Stimulated activated CD4-positive, alpha-beta T cell treated with anti-CD3 and anti-CD28 coated beads, Interleukin-1b, Interleukin-23, amount 100 ng/mL, for 48 hours (primary cell): ENCODE results near the gene FRMD4A.
A peak's percentile ranks its signal among the peaks of the same experiment; 100 is the strongest.
"Not testable (repeated sequence)": the region's sequence is repeated elsewhere in the genome, so short reads cannot be mapped to it uniquely, and the experiment has no call there.

Experiments used
- DNase-seq: peaks from one replicate; pipeline ENCODE4 v3.0.0-alpha.2; 2020

Gene FRMD4A

DNA sequence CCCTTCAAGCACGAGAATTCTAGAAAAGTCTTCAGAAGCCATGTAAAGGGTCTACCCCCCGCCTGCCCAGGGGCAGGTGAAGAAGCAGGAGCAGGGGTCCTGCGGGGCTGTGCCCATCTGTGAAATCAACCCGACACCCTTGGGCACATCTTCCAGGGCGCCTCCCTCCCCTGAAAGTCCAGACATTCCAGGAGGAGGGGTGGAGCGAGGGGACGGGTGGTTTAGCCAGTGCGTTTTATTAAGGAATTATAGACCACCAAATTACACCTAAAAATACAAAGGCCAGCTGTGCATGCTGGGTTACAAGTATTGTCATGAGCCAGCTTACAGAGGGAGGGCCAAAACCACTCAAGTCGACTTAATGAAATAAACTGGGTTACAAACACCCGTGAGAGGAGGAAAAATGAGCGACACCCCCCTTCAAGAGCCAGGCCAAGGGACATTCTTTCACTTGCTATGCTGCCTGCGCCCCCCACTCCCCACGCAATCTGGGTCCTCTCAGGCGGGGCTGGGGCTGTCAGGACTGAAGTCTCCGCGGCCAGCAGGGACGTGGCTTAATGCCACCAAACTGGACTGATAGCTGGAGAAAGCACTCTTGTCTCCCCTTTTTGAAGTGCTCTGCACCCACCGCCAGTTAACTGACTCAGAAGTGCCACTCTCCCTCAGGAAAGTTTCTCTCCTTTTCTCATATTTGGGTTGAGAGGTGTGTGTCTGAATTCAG, 360.3 kb downstream of the FRMD4A start:
- no peak for DNase-seq

DNA sequence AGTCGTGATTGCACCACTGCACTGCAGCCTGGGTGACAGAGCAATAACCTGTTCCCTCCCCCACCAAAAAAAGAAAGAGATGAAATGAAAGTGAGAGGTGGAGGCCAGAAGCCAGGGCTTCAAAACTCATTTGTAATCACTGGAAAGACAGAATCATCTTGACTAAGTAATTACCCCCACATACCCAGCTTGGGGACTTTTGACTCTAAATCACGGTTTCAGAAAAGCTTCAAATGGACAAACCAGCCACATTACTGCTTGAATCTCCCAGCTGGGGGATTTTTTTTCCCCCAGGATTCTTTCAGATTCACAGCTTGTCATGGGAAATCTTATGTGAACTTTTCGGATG, 361.0 kb downstream of the FRMD4A start:
- DNase-seq = peak; percentile 51

DNA sequence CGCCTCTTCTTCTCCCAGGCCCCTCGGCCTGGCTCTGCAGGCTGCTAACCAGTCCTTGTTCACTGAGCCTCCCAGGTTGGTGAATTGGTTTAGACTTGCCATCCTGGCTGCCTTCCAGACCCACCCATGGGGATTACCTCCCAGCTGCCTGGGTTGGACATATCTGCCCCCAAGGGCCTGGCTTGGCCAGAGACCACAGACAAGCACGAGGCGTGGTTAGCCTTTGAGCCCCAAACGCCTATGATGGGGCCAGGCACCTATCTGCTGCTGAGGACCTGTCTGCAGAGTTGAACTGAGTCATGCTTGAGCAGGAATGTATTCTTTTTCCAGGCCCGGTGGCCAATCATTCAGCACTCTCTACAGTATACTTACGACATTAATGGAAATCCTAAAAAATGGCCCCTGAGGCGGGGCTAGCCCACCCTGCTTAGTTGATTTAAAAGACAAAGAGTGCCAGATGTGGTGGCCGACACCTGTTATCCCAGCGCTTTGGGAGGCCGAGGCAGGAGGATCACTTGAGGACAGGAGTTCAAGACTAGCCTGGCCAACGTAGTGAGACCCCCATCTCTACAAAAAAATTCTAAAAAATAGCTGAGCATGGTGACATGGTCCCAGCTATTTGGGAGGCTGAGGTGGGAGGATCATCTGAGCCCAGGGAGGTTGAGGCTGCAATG, 361.5 kb downstream of the FRMD4A start:
- no peak for DNase-seq

DNA sequence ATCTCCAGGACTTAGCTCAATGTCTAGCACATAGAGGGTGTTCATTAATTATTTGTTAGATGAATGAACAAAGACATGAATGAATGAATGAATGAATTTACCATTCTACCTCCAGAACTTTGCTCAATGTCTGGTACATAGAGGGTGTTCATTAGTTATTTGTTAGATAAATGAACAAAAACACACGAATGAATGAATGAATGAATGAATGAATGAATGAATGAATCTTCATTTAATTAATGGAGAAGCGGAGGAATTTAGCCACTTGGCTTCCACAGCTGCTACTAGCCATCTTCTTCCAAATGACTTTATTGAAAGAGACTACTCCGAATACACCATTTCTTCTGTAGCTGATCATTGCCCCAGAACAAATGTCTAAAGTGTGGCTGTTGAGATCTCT, 368.9 kb downstream of the FRMD4A start:
- DNase-seq = no peak

DNA sequence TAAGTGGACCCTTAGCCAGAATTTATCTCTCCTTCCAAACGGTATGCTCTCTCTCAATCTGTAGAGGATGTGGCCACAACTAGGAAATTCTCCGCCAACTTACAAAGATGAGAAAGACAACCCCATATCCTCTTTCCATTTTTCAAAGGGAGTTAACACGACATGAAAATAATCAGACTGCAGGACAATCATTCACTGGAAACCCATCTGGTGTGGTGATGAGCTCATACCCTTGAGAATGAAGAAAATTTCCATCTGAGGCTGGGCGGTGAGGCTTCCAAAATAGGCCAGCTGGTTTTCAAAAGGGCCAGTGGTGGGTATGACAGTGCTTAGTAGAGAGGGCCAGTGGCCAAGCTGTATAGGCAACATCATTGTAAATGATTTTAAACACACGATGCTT, 369.6 kb downstream of the FRMD4A start:
- no peak for DNase-seq

DNA sequence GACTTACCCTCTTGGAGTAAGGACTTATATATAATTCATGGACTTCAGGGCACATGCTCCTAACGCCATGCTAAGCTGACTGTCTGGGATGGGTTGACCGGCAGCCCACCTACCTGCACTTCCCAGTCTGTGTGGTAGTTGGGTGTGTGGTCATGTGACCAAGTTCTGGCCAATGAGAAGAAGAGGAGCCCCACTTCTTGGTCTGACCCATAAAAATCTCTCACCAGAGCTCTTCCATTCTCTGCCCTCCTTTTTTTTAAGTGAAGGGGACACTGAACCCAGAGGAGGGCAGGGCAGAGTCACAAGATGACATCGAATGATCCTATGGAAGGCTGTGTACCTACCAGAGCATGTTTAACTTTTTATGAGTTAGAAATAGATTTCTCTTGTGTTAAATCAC, 370.1 kb downstream of the FRMD4A start:
- no peak for DNase-seq

DNA sequence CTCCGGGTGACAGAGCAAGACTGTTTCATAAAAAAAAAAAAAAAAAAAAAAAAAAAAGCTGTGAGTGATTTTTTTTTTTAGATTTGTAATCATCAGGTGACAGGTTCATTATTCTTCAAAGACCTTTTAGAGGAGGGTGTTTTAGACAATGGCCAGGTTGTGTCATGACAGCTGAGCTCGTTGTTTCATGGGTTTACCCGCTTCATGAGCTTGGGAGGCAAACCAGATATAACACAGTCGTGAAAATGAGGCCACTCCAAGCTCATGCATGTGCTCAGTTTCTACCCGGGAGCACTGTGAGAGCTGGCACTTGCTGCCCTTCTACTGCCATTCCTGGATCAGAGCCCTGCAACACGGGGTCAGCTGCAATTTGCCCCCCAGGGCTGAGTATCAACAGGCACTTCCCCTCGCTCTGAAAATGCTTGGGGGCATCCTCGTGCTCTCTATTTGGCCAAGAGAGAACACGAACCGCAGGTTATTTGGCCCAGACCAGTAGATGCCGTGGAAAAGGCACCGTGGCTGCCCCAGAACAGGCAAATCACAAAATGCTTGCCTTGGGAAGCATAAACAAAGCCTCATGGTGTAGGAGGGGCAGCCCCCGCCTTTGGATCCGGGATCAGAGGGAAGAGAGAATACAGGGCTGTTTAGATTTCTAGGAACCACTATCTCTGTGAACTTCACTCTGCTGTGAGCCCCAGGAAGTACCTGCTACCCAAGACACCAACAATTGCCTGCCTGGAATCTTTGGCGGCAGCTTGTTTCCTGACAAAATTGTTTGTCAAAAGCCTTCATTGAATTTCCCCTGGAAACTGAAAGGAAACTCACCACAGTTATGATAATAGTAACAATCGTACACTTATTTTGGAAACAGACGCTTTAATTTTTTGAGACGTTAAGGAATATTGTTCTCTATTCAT, 371.0 kb downstream of the FRMD4A start:
- DNase-seq = no peak

DNA sequence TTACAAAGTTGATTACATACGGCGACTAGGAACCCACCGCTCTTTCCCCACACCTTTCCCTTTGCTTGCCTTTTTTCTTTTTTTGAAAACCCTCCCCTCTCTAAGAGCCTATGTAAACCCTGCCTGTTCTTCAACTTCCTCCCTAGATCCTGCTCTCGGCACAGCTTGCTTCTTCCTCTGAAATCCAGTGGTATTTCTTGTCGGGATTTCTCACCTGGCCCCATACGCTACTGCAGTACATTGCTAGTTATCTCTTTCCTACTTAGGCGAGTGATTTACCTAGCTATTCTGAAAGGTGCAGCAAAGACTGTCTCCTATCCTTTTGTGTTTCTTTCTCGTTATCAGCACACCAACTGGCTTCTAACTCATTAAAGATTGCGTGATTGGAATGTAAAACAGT, 372.9 kb downstream of the FRMD4A start:
- no peak for DNase-seq

DNA sequence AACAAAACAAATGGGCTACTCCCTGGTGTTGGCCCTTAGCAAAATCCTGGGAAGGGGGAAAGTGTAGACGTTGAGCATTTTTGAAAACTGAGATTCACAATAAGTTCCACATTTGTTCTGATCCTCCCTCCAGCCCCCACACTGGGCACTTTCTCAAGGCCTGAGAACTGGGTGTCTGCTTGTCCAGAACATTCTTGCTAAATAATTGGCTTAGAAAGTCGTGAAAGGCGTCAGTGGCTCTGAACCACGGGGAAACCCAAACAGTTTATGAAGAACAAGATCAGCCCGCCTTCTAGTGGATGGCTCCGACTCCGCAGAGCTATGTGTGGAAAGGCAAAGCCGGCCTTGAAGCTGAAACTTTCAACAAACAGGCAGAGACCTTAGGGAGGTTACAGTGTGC, 373.9 kb downstream of the FRMD4A start:
- DNase-seq = no peak

DNA sequence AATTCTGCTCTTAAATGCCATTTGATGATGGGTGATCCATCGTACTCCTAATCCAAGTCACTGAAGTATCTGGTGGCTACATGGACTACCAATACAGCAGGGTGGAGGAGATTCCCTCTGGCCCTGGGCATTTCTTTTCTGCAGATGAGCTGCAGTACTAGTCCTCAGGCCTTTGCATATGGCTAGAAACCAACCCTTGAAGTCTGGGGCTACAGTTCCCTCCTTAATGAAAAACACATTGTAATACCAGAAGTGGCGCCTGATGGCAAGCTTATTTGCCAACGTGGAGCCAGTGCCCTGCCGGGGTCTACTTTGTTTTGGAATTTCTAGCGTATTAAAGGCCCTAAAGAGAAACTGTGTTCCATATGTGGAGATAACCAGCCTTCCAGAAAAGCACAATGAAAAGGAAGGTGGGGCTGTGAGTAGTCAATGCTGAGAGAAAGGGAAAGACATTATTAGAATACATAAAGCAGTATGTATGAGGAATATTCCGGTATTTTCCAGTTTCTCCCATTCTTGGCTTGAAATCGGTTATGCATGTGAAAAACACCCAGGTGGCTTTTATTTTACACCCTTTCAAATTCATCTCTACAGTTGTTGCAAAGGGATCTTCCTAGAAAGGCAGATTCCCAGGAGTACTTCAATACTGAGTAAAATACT, 375.2 kb downstream of the FRMD4A start:
- no peak for DNase-seq

DNA sequence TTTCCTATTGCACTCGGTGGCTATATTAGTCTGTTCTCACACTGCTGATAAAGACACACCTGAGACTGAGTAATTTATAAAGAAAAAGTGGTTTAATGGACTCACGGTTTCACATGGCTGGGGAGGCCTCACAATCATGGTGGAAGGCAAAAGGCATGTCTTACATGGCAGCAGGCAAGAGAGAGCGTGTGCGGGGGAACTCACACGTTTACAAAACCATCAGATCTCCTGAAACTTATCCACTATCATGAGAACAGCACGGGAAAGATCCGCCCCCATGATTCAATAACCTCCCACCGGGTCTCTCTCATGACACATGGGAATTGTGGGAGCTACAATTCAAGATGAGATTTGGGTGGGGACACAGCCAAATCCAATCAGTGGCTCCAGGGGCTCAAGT, 376.5 kb downstream of the FRMD4A start:
- not testable (repeated sequence) for DNase-seq

DNA sequence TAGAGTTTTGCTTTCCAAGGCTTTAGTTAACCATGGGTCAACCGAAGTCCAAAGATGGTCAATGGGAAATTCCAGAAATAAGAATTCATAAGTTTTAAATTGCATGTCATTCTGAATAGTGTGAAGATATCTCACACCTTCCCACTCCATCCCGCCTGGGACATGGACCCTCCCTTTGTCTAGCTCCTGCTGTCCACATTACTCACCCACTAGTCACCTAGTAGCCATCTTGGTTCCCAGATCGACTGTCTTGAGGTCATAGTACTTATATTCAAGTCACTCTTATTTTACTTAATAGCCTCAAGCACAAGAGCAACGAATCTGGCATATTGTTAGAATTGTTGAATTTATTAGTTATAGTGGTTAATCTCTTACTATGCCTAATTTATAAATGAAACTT, 377.4 kb downstream of the FRMD4A start:
- DNase-seq = no peak

DNA sequence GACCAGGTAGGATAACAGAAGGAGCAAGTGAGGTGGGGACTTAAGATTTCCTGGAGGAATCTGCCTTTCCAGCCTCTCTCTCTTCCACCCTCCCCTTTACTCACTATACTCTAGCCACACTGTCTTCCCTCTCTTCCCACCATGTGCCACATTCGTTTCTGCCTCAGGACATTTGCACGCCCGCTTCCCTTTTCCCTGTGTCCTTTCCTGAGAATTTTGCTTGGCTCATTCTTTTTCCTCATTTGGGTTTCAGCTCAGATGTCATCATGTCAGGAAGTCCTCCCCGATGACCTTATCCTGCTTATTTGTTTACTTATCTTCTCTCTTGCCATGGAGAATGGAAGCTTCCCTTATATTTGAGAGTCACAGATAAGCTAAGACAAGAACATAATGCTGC, 380.2 kb downstream of the FRMD4A start:
- no peak for DNase-seq

DNA sequence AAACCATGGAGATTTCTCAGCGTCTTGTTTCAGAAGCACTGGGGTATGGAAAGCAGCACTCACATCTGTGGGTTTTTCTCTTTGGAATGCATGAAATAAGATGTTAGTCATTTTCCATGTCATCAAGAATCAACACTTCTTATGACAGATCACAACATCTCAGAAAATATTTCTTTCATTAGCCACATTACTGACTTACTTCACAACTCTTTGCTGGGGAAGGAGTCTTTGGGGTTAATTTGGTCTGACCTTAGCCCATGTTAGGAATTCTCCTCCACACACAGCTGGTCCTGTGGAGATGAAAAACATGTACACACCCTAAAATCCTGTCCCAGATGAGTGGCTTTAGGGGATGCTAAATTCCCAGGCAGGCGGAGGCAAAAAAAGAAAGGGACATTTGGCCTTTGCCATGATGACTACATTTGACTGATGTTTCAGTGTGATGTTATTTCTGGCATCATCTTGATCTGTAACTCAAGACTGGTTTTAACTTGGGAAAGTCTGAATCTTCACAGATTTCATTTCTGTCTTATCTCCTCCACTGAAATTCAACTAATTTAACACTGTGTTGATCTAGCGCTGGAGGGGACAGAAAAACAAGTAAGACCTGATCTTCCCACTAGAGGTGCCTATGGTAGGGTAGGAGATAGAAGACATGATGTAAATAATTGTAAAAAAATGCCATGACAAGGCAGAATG, 380.7 kb downstream of the FRMD4A start:
- no peak for DNase-seq

DNA sequence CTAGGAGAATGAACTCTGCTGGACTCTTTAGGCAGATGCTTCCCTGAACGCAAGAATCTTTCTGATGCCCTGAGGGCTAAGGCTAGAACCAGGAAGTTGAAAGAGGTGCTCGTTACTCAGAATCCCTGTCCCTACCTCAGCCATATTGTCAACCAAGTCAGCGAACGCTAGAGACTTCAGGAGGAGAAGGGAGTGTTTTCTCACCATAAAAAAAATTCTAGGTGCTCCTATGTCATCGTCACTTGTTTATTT, 384.6 kb downstream of the FRMD4A start:
- no peak for DNase-seq

DNA sequence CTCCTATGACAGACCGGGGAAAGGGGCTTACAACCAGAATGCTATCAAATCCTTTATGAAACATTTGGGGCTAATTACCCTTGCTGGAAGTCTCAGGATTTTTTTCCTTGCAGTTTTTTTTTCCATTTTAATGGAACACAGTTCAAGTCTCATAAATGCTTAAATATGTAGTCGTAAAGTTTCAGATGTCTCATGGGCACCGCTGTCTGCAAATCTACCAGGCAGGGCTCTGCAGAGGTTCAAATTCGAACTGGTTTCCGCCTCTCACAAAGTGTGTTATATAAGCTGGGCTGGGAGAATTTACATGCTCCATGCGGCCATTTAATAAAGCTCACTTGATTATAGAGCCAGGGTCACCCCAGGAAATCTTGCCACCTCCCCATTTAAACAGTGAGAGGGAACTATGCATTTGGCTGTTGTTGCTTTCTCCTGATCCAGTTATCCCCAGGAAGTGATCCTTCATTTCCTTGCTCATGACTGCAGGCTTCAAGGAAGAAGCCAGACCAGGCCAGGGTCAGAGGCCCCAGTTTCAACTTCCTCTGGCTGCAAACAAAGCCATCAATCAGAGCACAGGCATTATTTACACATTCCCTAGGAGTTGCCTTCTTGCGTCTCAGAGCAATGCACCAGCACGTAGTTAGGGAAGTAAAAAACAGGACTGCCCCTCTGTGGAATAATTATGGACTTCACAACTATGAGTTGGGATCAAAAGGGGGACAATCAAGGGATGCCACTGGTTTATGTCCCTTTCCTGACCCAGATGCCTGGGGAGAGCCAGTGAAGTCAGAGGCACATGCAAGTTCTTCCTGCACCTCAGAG, 385.1 kb downstream of the FRMD4A start:
- no peak for DNase-seq

DNA sequence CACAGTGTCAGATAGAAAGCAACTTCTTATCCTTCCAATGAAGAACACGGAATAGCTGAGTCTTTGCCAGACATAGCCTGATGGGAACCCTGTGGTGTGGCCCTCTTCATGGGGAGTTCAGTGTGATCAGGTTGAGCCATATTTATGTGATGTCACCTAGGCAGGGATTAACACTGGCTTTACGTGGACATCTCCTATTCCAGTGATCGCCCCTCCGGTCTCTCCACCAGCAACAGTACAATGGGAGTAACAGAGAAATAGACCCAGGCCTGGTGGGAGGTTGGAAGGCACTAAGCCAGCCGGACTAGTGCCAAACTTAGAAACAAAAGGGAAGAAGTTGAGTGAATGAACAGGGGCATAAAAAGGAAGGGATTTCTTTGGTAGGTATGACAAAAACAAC, 385.9 kb downstream of the FRMD4A start:
- no peak for DNase-seq

DNA sequence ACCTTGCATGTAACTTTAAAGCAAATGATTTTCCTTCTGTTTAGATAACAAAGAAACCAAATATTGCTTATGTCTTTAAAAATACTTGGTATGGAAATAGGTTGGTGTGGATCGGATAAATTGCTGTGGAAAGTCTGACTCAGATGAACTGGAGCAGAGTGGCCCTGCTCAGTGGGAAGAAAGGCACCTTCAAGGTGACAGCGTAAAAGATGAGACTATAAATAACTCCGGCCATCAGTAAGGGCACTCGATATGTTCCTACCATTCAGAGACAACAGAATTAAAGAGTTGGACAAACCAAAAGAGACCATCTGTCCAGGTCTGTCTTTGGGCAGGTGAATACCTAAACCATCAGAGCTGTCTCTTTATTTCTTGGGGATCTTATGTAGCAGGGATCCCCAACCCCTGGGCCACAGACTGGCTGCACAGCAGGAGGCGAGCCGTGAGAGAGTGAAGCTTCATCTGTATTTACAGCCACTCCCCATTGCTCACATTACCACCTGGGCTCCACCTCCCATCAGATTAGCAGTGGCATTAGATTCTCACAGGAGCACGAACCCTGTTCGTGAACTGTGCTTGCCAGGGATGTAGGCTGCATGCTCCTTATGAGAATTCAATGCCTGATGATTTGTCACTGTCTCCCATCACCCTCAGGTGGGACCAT, 386.9 kb downstream of the FRMD4A start:
- no peak for DNase-seq

DNA sequence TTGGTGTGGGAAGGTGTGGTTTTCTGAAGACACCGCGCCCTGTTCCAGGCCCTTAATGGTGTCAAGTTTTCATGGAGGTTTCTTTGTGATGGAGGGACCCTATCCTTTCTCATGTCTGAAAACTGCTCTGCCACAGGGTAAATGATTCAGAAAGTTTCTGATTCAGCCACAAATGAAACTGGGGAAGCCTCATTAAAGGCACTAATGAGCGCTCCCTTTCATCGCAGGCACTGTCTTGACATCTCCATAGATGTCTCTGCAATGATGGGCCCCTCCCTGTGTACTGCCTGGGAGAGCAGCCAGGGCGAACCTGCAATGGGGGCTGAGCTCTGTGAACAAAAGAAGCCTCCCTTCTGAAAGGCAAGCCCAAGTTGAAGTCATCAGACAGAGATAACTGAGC, 388.7 kb downstream of the FRMD4A start:
- no peak for DNase-seq

DNA sequence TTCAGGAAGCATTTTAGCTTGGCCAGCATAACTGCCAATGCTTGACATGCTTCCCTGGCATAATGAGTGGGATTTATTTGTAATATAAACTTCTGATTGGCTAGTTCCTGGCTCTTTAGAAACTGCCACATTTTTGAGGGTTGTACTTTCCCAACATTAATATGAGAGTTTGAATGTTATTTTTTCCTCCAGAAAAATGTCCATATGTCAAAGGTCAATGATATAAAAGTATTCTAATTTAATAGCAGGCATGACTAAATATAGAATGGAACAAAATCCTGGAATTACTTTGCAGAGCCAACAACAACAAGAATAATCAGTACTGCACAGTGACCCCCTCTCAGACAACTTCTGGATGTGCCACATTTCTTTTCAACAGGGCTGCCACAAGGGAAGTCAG, 391.3 kb downstream of the FRMD4A start:
- no peak for DNase-seq

DNA sequence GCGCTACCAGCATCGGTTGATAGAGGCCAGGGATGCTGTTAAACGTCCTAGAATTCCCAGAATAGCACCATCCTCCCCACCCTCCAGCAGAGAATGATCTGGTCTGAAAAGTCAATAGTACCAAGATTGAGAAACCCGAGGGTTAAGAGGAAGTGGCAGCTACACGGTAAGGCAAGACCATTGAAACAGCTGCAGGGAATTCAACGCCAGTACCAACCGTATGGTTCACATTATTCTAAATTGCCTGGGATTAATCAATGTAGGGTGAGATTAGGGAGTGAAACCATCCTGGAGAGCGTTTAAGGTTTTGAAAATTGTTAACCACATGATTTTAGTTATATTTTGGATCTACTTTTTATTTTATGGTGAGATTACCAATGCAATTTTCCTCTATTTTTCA, 391.8 kb downstream of the FRMD4A start:
- DNase-seq = no peak

DNA sequence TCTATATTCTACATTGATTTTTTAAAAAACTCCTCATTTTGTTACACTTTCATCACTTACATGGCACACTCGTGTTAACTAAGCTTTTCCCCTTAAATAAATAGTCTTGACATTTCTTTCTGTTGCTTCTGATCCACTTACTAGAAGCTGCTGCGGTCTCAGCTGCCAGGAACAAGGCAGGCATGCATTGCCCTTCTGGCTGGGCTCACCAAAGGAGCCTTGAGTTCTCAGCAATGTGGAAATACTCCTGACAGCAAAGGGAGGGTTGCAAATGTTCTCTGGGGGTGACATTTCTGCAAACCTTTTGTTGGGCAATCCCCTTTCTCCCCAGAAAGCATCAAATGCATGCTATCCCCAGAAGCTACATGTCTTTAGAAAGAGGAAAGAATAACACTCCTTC, 393.9 kb downstream of the FRMD4A start:
- no peak for DNase-seq
